AG09309 (cell line): ENCODE results near the gene RMRP.
"Not testable (repeated sequence)": the region's sequence is repeated elsewhere in the genome, so short reads cannot be mapped to it uniquely, and the experiment has no call there.

Experiments
- DNase-seq: peaks from one replicate; pipeline ENCODE4 v3.0.0-alpha.2; 2010; ENCODE audit warnings: low read depth
- H3K4me3 ChIP-seq: 2 replicates; pipeline ENCODE4 v1.5.1; 2011; ENCODE audit warnings: mild to moderate bottlenecking, low read depth, low read length, moderate library complexity; ENCODE audit not compliant: control insufficient read depth
- CTCF ChIP-seq: IDR thresholded peaks from 2 replicates; pipeline ENCODE4 v1.5.1; 2011; ENCODE audit warnings: mild to moderate bottlenecking, low read depth, low read length, inconsistent platforms; ENCODE audit not compliant: insufficient read depth, control insufficient read depth; ENCODE audit errors: missing control alignments

Gene RMRP

GRCh38 chr9:35618854-35619799 is 38.7 kb downstream of the RMRP start:
- H3K4me3 ChIP-seq: no peak overlapping the region
- no peak for DNase-seq
- no peak for TF ChIP-seq CTCF

GRCh38 chr9:35618325-35618727 is 39.5 kb downstream of the RMRP start, which contains the start of gene CD72:
TSS of gene CD72 (minus strand) at chr9:35618413. CDS start at chr9:35618303, 110 bp downstream.
- H3K4me3 ChIP-seq: peak within 1 kb of the TSS; percentile 28; the same call in 1 of the 2 replicates
- TF ChIP-seq CTCF: no peak
- no peak for DNase-seq

GRCh38 chr9:35617548-35617947 is 40.3 kb downstream of the RMRP start:
- DNase-seq: no peak
- no peak for TF ChIP-seq CTCF
- H3K4me3 ChIP-seq: no peak overlapping the region

GRCh38 chr9:35616681-35617459 is 40.9 kb downstream of the RMRP start:
- DNase-seq: peak; percentile 7
- peak overlapping the region; percentile 28 for H3K4me3 ChIP-seq
- TF ChIP-seq CTCF: no peak

- no peak for TF ChIP-seq CTCF
- DNase-seq: no peak
- H3K4me3 ChIP-seq: no peak overlapping the region
Measured at GRCh38 chr9:35615981-35616680, 41.7 kb downstream of the RMRP start.

- no peak overlapping the region for H3K4me3 ChIP-seq
- DNase-seq: no peak
- TF ChIP-seq CTCF: no peak
Measured at GRCh38 chr9:35612843-35613242, 45.0 kb downstream of the RMRP start.

GRCh38 chr9:35612066-35612465 is 45.8 kb downstream of the RMRP start:
- H3K4me3 ChIP-seq, DNase-seq: not testable (repeated sequence)
